ENCODE data around the gene IL6ST. TPM values are rescaled to one million over a fixed set of nuclear protein-coding genes. Genes with fewer than 3 reads are reported as not detected.

IL6ST gene
- total RNA-seq, 1 donor from 2014 or later, result 74.7 TPM

GRCh38 chr5:55920784-55921183, 74.0 kb downstream of the IL6ST start:
- Mint-ChIP-seq H3K36me3 (no peaks in the 10 kb centered on the region), H3K9me3 (no peaks in the 10 kb centered on the region), H3K27ac (no peak overlapping the region), H3K27me3 (no peaks in the 10 kb centered on the region), H3K4me3 (no peak overlapping the region), H3K4me1 (ENCODE audit: unreplicated experiment) (peaks cover 4% of the 10 kb centered on the region)
- no peak for DNase-seq (ENCODE audit: extremely low spot score, unreplicated experiment)
- no peak for TF ChIP-seq CTCF (conservative IDR thresholded peaks at IDR 0.05)

- Mint-ChIP-seq H3K4me1 (ENCODE audit: unreplicated experiment) (peaks cover 4% of the 10 kb centered on the region), H3K36me3 (no peaks in the 10 kb centered on the region), H3K27ac (no peak overlapping the region), H3K9me3 (no peaks in the 10 kb centered on the region), H3K4me3 (no peak overlapping the region), H3K27me3 (no peaks in the 10 kb centered on the region)
- no peak for TF ChIP-seq CTCF (conservative IDR thresholded peaks at IDR 0.05)
- no peak for DNase-seq (ENCODE audit: extremely low spot score, unreplicated experiment)
These were observed 75.1 kb downstream of the IL6ST start for GRCh38 chr5:55919625-55920024.

- H3K27me3 Mint-ChIP-seq, result no peaks in the 10 kb centered on the region
- H3K4me3 Mint-ChIP-seq, result no peak overlapping the region
- H3K9me3 Mint-ChIP-seq, result no peaks in the 10 kb centered on the region
- no peaks in the 10 kb centered on the region for H3K36me3 Mint-ChIP-seq
- H3K4me1 Mint-ChIP-seq (ENCODE audit: unreplicated experiment), result peaks cover 4% of the 10 kb centered on the region
- no peak overlapping the region for H3K27ac Mint-ChIP-seq
- TF ChIP-seq CTCF (conservative IDR thresholded peaks at IDR 0.05), result no peak
- DNase-seq (ENCODE audit: extremely low spot score, unreplicated experiment), result no peak
These were observed 76.4 kb downstream of the IL6ST start for GRCh38 chr5:55918087-55919035.

GRCh38 chr5:55917402-55918086, 77.2 kb downstream of the IL6ST start:
- no peak overlapping the region for H3K27ac Mint-ChIP-seq

GRCh38 chr5:55916986-55917385, 77.8 kb downstream of the IL6ST start:
- Mint-ChIP-seq H3K27me3 (no peaks in the 10 kb centered on the region), H3K27ac (no peak overlapping the region), H3K36me3 (no peaks in the 10 kb centered on the region), H3K4me3 (no peak overlapping the region), H3K4me1 (ENCODE audit: unreplicated experiment) (peaks cover 4% of the 10 kb centered on the region), H3K9me3 (no peaks in the 10 kb centered on the region)
- no peak for DNase-seq (ENCODE audit: extremely low spot score, unreplicated experiment)
- TF ChIP-seq CTCF (conservative IDR thresholded peaks at IDR 0.05), result no peak

More at GRCh38 chr5:55917402-55918086, 77.2 kb downstream of the IL6ST start:
- Mint-ChIP-seq H3K9me3 (no peaks in the 10 kb centered on the region), H3K4me1 (ENCODE audit: unreplicated experiment) (peaks cover 4% of the 10 kb centered on the region), H3K36me3 (no peaks in the 10 kb centered on the region), H3K27me3 (no peaks in the 10 kb centered on the region), H3K4me3 (no peak overlapping the region)
- TF ChIP-seq CTCF (conservative IDR thresholded peaks at IDR 0.05), result no peak
- no peak for DNase-seq (ENCODE audit: extremely low spot score, unreplicated experiment)

All from type B pancreatic cell (in vitro differentiated cells).